GM23338 (cell line): ENCODE data around the gene SYNPO. TPM values are rescaled to one million over a fixed set of nuclear protein-coding genes. Genes with fewer than 3 reads are reported as not detected.

ENCODE experiments used
- ATAC-seq: fragments of 200-7000 bp; cut with Tn5 transposase; 3 replicates; pipeline ENCODE4 v1.9.1; 2020
- DNase-seq: peaks from one replicate; pipeline ENCODE4 v3.0.0-alpha.2; 2015; ENCODE audit warnings: low spot score
- H2AFZ ChIP-seq: fragments of 200-600 bp; sonication (generic); 2 replicates; pipeline ENCODE4 v1.8.0; 2016; ENCODE audit warnings: antibody characterized with exemption, mild to moderate bottlenecking, moderate library complexity
- H3F3A ChIP-seq: fragments of 200-600 bp; sonication (generic); replicated peaks from 2 replicates; pipeline ENCODE4 v1.8.0; 2017; ENCODE audit warnings: antibody characterized with exemption, mixed run types, low read depth
- H3K27ac ChIP-seq: fragments of 200-600 bp; sonication (generic); 2 replicates; pipeline ENCODE4 v1.6.1; 2016; ENCODE audit warnings: low read depth
- H3K27me3 ChIP-seq: fragments of 200-600 bp; sonication (generic); 2 replicates; pipeline ENCODE4 v1.8.0; 2016; ENCODE audit warnings: mild to moderate bottlenecking, mixed run types, moderate library complexity; ENCODE audit not compliant: insufficient read depth
- H3K36me3 ChIP-seq: fragments of 200-600 bp; sonication (generic); 2 replicates; pipeline ENCODE4 v1.8.0; 2016; ENCODE audit warnings: mild to moderate bottlenecking; ENCODE audit not compliant: insufficient read depth
- H3K4me1 ChIP-seq: fragments of 200-600 bp; sonication (generic); 2 replicates; pipeline ENCODE4 v1.8.0; 2016; ENCODE audit warnings: mild to moderate bottlenecking, moderate library complexity; ENCODE audit not compliant: insufficient read depth
- H3K4me2 ChIP-seq: fragments of 200-600 bp; sonication (generic); 2 replicates; pipeline ENCODE4 v1.7.1; 2017; ENCODE audit warnings: mixed run types
- H3K4me3 ChIP-seq: fragments of 200-600 bp; sonication (generic); 2 replicates; pipeline ENCODE4 v1.6.1; 2016; ENCODE audit warnings: mixed run types
- H3K79me2 ChIP-seq: fragments of 200-600 bp; sonication (generic); replicated peaks from 2 replicates; pipeline ENCODE4 v1.8.0; 2017; ENCODE audit warnings: mild to moderate bottlenecking; ENCODE audit not compliant: insufficient read depth
- H3K9me2 ChIP-seq: fragments of 200-600 bp; sonication (generic); 2 replicates; pipeline ENCODE4 v1.8.0; 2017; ENCODE audit not compliant: insufficient read depth
- H4K20me1 ChIP-seq: fragments of 200-600 bp; sonication (generic); replicated peaks from 2 replicates; pipeline ENCODE4 v1.8.0; 2017; ENCODE audit warnings: mild to moderate bottlenecking; ENCODE audit not compliant: insufficient read depth
- H3K27ac Mint-ChIP-seq: 2 replicates; pipeline ENCODE4 v1.8.0; 2020; ENCODE audit warnings: inconsistent platforms, mild to moderate bottlenecking, moderate library complexity, mixed read lengths
- H3K27me3 Mint-ChIP-seq: 3 replicates; pipeline ENCODE4 v1.8.0; 2022; ENCODE audit warnings: low read depth, mild to moderate bottlenecking, moderate library complexity, mixed read lengths, inconsistent platforms; ENCODE audit not compliant: insufficient read depth, poor library complexity
- H3K36me3 Mint-ChIP-seq: 3 replicates; pipeline ENCODE4 v1.8.0; 2021; ENCODE audit warnings: low read depth, mild to moderate bottlenecking, inconsistent platforms, moderate library complexity, mixed read lengths
- H3K4me1 Mint-ChIP-seq: 3 replicates; pipeline ENCODE4 v1.8.0; 2020; ENCODE audit warnings: mild to moderate bottlenecking, inconsistent platforms, mixed read lengths
- H3K4me3 Mint-ChIP-seq: 3 replicates; pipeline ENCODE4 v1.8.0; 2021; ENCODE audit warnings: moderate library complexity, mild to moderate bottlenecking, inconsistent platforms, mixed read lengths
- H3K9me3 Mint-ChIP-seq: 3 replicates; pipeline ENCODE4 v1.8.0; 2020; ENCODE audit warnings: moderate library complexity, mild to moderate bottlenecking, inconsistent platforms, mixed read lengths
- CREB1 ChIP-seq: fragments of 250-450 bp; sonication (Bioruptor Pico); IDR thresholded peaks from 2 replicates; pipeline ENCODE4 v1.5.0; 2020; ENCODE audit warnings: low read depth, mild to moderate bottlenecking, moderate library complexity
- CTCF ChIP-seq, 2 experiments: fragments of 200-600 bp in 1 of 2; sonication (generic) in 1 of 2; conservative IDR thresholded peaks; 2 replicates each; pipeline versions ENCODE4 v1.5.1 to v1.6.1; 2016 to 2017; ENCODE audit warnings: antibody characterized with exemption in 2 of 2, low read depth in 2 of 2, mild to moderate bottlenecking in 2 of 2, moderate library complexity in 1 of 2
- ETS1 ChIP-seq: IDR thresholded peaks from 2 replicates; pipeline ENCODE4 v1.6.1; 2016; ENCODE audit warnings: antibody characterized with exemption
- EZH2 ChIP-seq: fragments of 200-600 bp; sonication (generic); IDR thresholded peaks from one replicate; pipeline ENCODE4 v1.8.0; 2017; ENCODE audit warnings: antibody characterized with exemption, mild to moderate bottlenecking, low read depth; ENCODE audit not compliant: unreplicated experiment
- EZH2phosphoT487 ChIP-seq: fragments of 200-600 bp; sonication (generic); IDR thresholded peaks from one replicate; pipeline ENCODE4 v1.8.1; 2018; ENCODE audit warnings: antibody characterized with exemption; ENCODE audit not compliant: unreplicated experiment
- JUNB ChIP-seq: IDR thresholded peaks from one replicate; pipeline ENCODE4 v1.6.1; 2016; ENCODE audit warnings: antibody characterized with exemption; ENCODE audit not compliant: unreplicated experiment
- NANOG ChIP-seq: IDR thresholded peaks from 2 replicates; pipeline ENCODE4 v1.6.1; 2016; ENCODE audit warnings: antibody characterized with exemption, borderline replicate concordance
- POLR2AphosphoS5 ChIP-seq: IDR thresholded peaks from 2 replicates; pipeline ENCODE4 v1.6.1; 2016; ENCODE audit warnings: antibody characterized with exemption, low read depth
- REST ChIP-seq: IDR thresholded peaks from one replicate; pipeline ENCODE4 v1.6.1; 2018; ENCODE audit warnings: antibody characterized with exemption; ENCODE audit not compliant: unreplicated experiment
- STAT1 ChIP-seq: IDR thresholded peaks from one replicate; pipeline ENCODE4 v1.6.1; 2016; ENCODE audit warnings: antibody characterized with exemption; ENCODE audit not compliant: unreplicated experiment
- ZNF114 ChIP-seq: fragments of 250-450 bp; sonication (Bioruptor Pico); IDR thresholded peaks from 2 replicates; pipeline ENCODE4 v1.5.0; 2020; ENCODE audit warnings: mild to moderate bottlenecking, moderate library complexity
- ZNF331 ChIP-seq: fragments of 250-450 bp; sonication (Bioruptor Pico); IDR thresholded peaks from 2 replicates; pipeline ENCODE4 v1.5.0; 2020; ENCODE audit warnings: low read depth, mild to moderate bottlenecking, moderate library complexity
- ZNF462 ChIP-seq: fragments of 250-450 bp; sonication (Bioruptor Pico); IDR thresholded peaks from 2 replicates; pipeline ENCODE4 v1.5.0; 2020; ENCODE audit warnings: mild to moderate bottlenecking, moderate library complexity
- polyA plus RNA-seq: library from polyadenylated mRNA; unstranded; fragments of >200 nt; fragmentation: Nextera tagmentation; extraction: Ambion mirVana; gene quantifications from 2 replicates; pipeline ENCODE4 v1.2.1, GENCODE V29; 2016
- total RNA-seq: library from RNA; depleted of rRNA; stranded (reverse); fragments of >200 nt; shearing (Covaris generic); gene quantifications from 2 replicates; pipeline ENCODE4 v1.2.3, GENCODE V29; 2014

The SYNPO gene
- total and polyA plus RNA-seq, 2 experiments from 2014 or later, result 0.16 to 1.3 TPM

GRCh38 chr5:150665044-150665443, 24.6 kb downstream of the SYNPO start:
- Histone ChIP-seq H3K27ac (no peak overlapping the region), H3K9me2 (no peaks in the 10 kb centered on the region), H3K79me2 (no peaks in the 10 kb centered on the region; the same call in none of the 2 replicates), H3K4me3 (no peak overlapping the region), H3F3A (peaks cover 5% of the 10 kb centered on the region; the same call in 1 of the 2 replicates), H4K20me1 (no peaks in the 10 kb centered on the region), H3K27me3 (no peaks in the 10 kb centered on the region), H2AFZ (no peak overlapping the region), H3K4me2 (no peak overlapping the region), H3K4me1 (peaks cover 4% of the 10 kb centered on the region; the same call in 1 of the 2 replicates), H3K36me3 (no peaks in the 10 kb centered on the region; the same call in 1 of the 2 replicates)
- H3K36me3 Mint-ChIP-seq, result peaks cover 6% of the 10 kb centered on the region
- DNase-seq (no peak), ATAC-seq (no peak)
- no peak for TF ChIP-seq ZNF462
- TF ChIP-seq EZH2, result no peak
- TF ChIP-seq REST, result no peak
- no peak for TF ChIP-seq EZH2phosphoT487
- TF ChIP-seq ETS1, result no peak
- no peak for TF ChIP-seq POLR2AphosphoS5
- TF ChIP-seq STAT1, result no peak
- no peak for TF ChIP-seq CTCF (conservative IDR thresholded peaks at IDR 0.05; ENCODE audit: low read depth in 2 of 2)
- TF ChIP-seq JUNB, result no peak
- TF ChIP-seq ZNF114 (CRISPR knock-in tag), result no peak
- no peak for TF ChIP-seq CREB1 (CRISPR knock-in tag)
- no peak for TF ChIP-seq NANOG
- no peak for TF ChIP-seq ZNF331 (CRISPR knock-in tag)
- H3K27ac Mint-ChIP-seq, result no peak overlapping the region
- H3K9me3 Mint-ChIP-seq, result peaks cover 2% of the 10 kb centered on the region; the same call in 1 of the 3 replicates
- H3K4me1 Mint-ChIP-seq, result peaks cover 23% of the 10 kb centered on the region
- H3K4me3 Mint-ChIP-seq, result no peak overlapping the region
- H3K27me3 Mint-ChIP-seq, result peaks cover 13% of the 10 kb centered on the region
